Embryonic facial prominence (tissue), 1 donor: ENCODE measurements around the gene LGR6.
"Not testable (repeated sequence)": the region's sequence is repeated elsewhere in the genome, so short reads cannot be mapped to it uniquely, and the experiment has no call there.

Source experiments
- DNase-seq: peaks from one replicate; pipeline ENCODE4 v3.0.0-alpha.2; 2016; ENCODE audit errors: extremely low spot score

Gene LGR6

GRCh38 chr1:202193614-202194327 lies at the start of gene LGR6:
LGR6 (plus strand) TSS chr1:202193799; CDS start chr1:202193990, 191 bp downstream.
- DNase-seq = no peak

GRCh38 chr1:202144402-202145067 lies 49.1 kb upstream of the LGR6 start, which contains the start of gene ARL8A:
ARL8A (minus strand) TSS chr1:202144737; CDS start chr1:202144572, 165 bp downstream.
- no peak for DNase-seq

- DNase-seq = no peak
These were observed 48.4 kb upstream of the LGR6 start for GRCh38 chr1:202145068-202145743.

GRCh38 chr1:202145744-202146140 lies 47.9 kb upstream of the LGR6 start:
- not testable (repeated sequence) for DNase-seq

DNA sequence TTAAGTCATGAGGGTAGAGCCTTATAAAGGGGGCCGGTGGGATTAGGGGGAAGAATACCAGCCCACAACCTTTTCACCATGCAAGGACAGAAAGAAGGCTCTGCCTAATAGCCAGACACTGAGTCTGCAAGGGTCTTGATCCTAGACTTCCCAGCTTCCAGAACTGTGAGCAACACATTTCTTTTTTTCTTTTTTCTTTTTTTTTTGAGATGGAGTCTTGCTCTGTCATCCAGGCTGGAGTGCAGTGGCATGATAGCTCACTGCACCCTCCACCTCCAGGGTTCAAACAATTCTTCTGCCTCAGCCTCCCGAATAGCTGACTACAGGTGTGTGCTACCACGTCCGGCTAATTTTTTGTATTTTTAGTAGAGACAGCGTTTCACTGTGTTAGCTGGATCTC lies 47.3 kb upstream of the LGR6 start:
- DNase-seq = no peak

GRCh38 chr1:202146993-202147392 lies 46.6 kb upstream of the LGR6 start:
- no peak for DNase-seq

DNA sequence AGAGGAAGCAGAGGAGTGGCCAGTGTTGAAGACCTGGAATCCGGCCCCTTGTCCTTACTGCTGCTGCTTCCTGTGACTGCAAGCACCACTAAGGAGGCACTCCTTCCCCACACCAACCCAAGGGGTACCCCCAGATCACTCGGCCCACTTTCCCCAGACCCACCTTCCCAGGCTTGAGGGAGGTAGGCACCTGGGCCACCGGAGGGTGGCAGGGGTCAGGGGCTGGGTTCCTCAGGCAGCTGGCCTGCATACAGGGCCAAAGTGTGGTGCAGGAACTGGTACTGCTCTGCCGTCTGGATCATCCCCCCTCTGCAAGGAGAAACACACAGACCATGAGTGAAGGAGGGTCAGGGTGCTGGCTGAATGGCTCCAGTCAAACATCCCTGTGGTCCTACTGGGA lies 45.2 kb upstream of the LGR6 start:
- DNase-seq = no peak

DNA sequence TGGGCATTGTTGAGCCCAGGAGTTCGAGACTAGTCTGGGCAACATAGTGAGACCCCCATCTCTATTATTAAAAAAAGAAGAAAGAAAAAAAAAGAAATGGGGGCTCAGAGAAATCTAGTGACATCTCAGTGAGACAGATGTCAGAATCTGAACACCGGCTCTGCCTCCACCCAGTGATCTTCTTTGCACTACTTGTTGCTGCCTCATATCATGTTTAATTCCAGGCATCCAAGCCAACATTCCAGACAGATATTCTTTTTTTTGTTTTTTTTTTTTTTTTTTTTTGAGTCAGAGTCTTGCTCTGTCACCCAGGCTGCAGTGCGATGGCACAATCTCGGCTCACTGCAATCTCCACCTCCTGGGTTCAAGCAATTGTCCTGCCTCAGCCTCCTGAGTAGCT lies 44.0 kb upstream of the LGR6 start:
- DNase-seq = no peak

DNA sequence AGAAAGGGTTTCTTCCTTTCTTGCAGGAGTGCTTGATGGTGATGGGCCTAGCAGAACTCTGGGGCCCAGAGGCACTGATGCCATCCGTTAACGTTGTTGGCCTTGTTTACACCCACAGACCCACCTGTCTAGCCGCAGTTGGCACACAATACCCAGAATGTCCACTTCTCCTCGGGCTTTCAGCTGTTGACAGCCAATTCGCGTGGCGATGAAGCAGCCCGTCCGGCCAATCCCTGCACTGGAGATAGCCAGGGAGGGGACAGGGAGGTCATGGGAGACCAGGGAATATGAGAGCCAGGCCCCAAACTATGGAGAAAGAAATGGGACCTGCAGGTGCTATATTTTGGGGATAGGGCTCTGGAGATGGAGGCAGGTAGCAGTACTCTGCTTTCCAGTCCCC lies 43.4 kb upstream of the LGR6 start:
- no peak for DNase-seq

DNA sequence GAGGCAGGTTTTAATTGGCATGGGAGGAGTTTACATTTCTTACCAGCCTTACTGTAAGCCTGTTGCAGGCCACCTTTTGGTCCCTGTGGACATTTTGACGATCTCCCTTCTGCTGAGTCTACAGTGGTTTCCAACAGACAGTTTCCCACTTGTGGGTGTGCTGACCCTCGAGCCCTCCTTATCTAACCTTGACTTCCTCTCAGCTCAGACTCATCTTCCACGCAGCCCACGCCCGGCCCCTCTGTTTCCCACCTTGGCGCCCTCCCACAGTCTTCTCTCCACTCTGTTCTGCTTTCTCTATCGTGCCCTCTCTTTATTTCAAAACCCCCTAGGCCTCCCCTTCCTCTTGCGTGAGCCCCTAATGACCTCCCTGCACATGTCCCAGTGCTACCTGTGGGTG lies 43.0 kb upstream of the LGR6 start:
- DNase-seq = no peak

DNA sequence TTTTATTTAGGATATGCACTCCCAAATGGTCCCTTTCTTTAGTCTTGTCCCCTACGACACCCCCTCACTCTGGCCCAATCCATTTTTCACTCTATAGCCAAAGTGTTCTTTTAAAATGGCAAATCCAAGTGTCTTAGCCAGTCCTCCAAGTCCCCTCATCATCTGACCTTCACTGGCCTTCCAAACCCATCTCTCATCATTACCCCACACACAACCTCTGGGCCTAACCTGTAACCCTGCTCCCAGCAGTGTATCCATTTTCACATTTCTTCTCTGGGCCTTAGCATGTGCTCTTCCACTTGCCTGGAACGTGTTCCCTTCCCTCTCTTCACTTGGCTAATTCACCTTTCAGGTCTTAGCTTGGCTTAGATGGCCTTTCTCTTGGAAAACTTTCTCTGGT lies 42.6 kb upstream of the LGR6 start:
- no peak for DNase-seq

DNA sequence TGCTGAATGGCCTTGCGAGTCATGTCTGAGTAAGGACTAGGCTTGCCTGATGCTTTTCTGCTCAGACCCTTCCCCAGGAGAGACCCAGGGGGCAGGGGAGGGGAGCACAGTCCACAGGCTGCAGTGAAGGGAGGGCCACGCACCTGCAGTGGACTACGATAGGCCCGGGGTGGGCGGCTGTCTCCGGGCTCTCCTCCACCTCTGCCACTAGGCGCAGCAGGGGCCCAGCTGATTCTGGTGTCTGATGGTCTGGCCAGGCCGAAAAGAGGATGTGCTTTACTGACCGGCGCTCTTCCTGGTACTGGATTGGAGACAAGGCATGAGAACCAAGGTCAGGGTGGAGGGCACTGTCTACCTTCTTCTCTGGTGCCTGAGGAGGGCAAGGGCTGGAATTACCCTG lies 41.2 kb upstream of the LGR6 start:
- no peak for DNase-seq

DNA sequence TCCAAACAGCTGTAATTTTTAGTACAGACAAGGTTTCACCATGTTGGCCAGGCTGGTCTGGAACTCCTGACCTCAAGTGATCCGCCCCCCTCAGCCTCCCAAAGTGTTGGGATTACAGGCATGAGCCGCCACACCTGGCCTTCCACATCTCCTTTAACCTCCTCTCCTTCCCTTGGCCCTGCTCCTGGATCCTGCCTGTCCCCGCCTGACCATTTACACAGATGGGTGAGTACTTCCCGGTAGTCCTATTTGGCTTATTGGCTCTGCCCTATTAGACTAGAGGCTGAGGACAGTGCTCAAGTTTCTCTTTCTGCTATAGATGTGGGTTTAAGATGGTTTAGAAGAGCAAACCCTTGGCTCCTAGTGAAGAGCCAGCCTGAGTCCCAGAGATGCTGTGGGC lies 40.3 kb upstream of the LGR6 start:
- DNase-seq = no peak

DNA sequence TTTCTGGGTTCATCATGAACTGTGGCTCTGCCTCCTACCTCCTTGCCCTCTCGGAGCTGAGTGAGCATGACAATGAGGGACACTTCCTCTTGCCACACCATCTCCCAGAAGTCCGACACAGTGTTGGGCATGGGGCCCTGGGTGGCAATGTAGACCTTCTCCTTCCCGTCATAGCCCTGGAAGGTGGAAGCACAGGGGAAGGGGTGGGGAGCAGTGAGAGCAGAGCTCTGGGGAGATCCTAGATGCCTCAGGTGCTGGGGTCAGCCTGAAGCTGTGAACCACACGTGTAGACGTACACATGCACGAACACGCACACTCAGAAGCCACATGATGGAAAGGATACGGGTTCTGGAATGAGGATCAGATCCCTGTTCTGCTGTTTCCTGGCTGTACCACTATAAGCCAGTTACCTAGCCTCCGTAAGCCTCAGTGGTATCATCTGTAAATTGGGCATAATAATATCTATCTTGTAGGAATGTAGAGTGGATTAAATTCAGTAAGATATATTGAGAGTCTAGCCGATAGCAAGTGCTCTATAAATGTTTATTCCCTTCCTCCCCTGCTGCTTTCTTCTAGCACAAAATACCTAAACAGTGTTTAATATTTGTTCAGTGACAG lies 39.3 kb upstream of the LGR6 start:
- no peak for DNase-seq

GRCh38 chr1:202154766-202155477 lies 38.7 kb upstream of the LGR6 start:
- DNase-seq = peak; percentile 45

DNA sequence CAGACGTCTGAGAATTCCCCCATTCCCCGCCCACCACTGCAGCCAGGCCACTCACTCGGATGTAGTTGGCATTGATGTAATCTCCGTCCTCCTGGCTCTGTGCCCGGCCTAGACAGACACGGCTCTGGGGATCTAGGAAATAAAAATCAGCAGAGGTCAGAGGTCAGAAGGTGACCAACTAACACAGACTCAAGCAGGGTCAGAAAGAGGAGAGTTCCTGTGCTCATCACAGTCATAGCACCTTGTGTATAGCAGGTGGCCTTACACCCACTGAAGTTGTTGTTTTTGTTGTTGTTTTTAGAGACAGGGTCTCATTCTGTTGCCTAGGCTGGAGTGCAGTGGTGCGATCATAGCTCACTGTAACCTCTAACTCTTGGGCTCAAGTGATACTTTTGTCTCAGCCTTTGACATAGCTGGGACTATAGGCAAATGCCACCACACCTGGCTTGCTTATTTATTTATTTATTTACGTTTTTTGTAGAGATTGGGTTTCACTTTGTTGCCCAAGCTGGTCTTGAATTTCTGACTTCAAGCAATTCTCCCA lies 38.0 kb upstream of the LGR6 start:
- DNase-seq = no peak

- DNase-seq = no peak
These were observed 37.0 kb upstream of the LGR6 start for GRCh38 chr1:202156590-202156989.

DNA sequence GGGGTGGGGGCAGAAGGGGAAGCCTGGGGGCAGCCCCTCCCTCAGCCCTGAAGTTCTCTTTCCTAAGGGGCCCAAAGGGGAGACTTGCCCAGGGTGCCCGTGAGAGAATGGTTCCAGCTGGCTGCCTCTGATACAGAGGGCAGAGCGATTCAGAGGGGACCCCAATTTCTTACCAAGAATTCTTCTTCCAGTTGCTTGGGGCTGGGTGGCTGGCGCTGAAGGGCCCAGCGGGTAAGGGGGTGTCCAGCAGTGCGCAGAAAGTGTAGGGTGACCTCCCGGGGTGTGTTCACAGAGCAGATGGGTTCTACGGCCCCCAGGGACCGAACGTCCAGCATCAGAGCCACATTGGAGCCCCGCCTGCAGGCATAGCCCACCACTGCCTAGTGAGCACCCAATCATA lies 35.7 kb upstream of the LGR6 start:
- DNase-seq = no peak

DNA sequence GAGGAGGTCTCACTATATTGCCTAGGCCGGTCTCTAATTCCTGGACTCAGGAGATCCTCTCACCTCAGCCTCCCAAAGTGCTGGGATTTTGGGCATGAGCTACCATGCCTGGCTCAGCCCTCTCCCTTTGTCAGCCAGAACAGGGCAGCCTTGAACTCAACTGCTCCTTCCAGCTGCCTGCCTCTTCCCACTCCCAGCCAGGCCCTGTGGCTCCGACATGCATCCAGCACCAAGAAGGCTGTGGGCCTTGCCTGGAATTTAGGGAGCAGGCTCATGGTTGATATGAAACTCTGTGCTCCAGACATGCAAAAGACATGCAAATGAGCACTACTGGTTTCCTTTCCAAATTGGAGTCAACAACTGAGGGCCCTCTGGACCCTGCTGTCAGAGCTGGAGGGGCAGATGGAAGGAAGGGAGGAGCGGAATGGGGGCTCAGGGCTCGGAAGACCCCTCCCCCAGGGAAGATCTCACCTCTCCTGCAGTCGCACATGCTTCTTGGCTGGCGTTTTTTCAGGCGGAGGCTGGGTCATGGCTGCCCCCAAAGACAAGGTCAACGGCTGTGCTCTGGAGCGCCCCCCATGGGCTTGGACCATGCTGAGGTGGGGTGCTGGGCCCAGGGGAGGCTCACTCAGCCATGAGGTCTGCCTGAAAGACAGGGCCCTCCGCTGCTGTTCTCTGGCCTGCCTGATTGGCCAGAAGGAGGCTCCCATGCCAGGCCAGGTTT lies 34.6 kb upstream of the LGR6 start:
- DNase-seq = no peak

DNA sequence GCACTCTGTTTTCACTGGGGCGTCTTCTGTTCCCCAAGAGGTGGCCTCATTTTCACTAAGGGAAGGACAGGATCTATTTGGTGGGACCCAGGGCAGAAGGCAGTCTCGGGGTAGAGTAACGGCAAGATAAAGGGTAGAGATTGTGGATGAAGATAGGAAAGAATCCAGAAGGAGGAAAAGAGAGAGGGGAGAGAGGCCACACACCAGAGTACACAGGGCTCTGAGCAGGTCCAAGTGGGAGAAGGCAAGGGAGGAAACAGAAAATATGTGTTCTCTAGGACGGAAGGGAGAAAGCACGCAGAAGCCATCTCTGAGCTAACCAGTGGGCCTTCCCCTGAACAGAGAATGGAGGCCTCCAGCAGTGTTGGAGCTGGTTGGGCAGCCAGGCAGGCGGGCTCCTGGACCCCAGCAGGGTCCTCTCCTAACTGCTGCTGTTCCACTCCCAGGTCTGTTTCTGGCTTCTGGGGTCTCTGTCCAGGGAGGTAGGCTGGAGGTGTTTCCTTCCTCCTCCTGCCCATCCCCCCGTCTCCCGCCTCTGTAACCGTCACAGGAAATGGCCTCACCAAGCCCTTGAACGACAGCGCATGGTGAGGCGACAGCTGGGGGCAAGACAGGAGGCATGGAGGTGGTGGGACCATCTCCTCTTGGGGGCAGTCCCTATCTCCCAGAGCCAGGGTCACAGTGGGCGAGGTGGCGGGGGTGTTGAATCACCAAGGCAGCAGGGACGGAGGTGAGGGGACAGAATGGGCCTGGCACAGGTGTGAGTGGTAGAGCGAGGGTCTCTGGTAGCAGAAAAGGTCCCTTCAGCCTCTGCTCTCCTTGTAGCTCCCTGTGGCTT lies 33.8 kb upstream of the LGR6 start:
- no peak for DNase-seq
